Brain microvascular endothelial cell (primary cell): ENCODE data around the gene DNAJB6.

Experiments used
- DNase-seq: peaks from one replicate; pipeline ENCODE4 v3.0.0-alpha.2; 2020
- H3K27ac ChIP-seq: fragments of 250-450 bp; sonication (Bioruptor Pico); 2 replicates; pipeline ENCODE4 v1.5.1; 2020; ENCODE audit warnings: mild to moderate bottlenecking, moderate library complexity
- H3K27me3 ChIP-seq: fragments of 250-450 bp; sonication (Bioruptor Pico); replicated peaks from 2 replicates; pipeline ENCODE4 v1.5.1; 2020; ENCODE audit warnings: mild to moderate bottlenecking
- H3K36me3 ChIP-seq: fragments of 250-450 bp; sonication (Bioruptor Pico); replicated peaks from 2 replicates; pipeline ENCODE4 v1.5.1; 2020; ENCODE audit warnings: mild to moderate bottlenecking
- H3K4me3 ChIP-seq: 2 replicates; pipeline ENCODE4 v1.5.1; 2011; ENCODE audit warnings: low read depth, mild to moderate bottlenecking, control low read depth, low read length, moderate library complexity
- CTCF ChIP-seq: IDR thresholded peaks from 2 replicates; pipeline ENCODE4 v1.5.1; 2011; ENCODE audit warnings: low read depth, mild to moderate bottlenecking, moderate library complexity, low read length, control low read depth, inconsistent platforms; ENCODE audit errors: missing control alignments
- in situ Hi-C: cut with HindIII; loops from 2 replicates; pipeline ENCODE4 v1.10.0; 2017; ENCODE audit warnings: low sequenced_read_pairs, low pct_ligation_motif_present

Gene DNAJB6

GRCh38 chr7:157427811-157428553 is 91.2 kb downstream of the DNAJB6 start:
- Histone ChIP-seq H3K27me3 (no peaks in the 10 kb centered on the region), H3K36me3 (no peaks in the 10 kb centered on the region), H3K27ac (no peak overlapping the region), H3K4me3 (no peak overlapping the region)
- in situ Hi-C loops: no loop called here
- no peak for DNase-seq
- no peak for TF ChIP-seq CTCF

GRCh38 chr7:157428554-157428945 is 91.7 kb downstream of the DNAJB6 start:
- no peaks in the 10 kb centered on the region for H3K27me3 ChIP-seq
- DNase-seq: no peak
- TF ChIP-seq CTCF: no peak
- no peaks in the 10 kb centered on the region for H3K36me3 ChIP-seq
- H3K4me3 ChIP-seq: no peak overlapping the region
- in situ Hi-C loops: no loop called here
- H3K27ac ChIP-seq: no peak overlapping the region

GRCh38 chr7:157429001-157429679 is 92.3 kb downstream of the DNAJB6 start:
- in situ Hi-C loops: no loop called here
- Histone ChIP-seq H3K27me3 (no peaks in the 10 kb centered on the region), H3K27ac (no peak overlapping the region), H3K36me3 (no peaks in the 10 kb centered on the region), H3K4me3 (no peak overlapping the region)
- no peak for DNase-seq
- TF ChIP-seq CTCF: no peak

- Histone ChIP-seq H3K27ac (no peak overlapping the region), H3K27me3 (no peaks in the 10 kb centered on the region), H3K36me3 (no peaks in the 10 kb centered on the region), H3K4me3 (no peak overlapping the region)
- in situ Hi-C loops: no loop called here
- DNase-seq: no peak
- TF ChIP-seq CTCF: no peak
Measured at GRCh38 chr7:157429680-157430224, 92.9 kb downstream of the DNAJB6 start.

- DNase-seq: no peak
- in situ Hi-C loops: no loop called here
- H3K27me3 ChIP-seq: no peaks in the 10 kb centered on the region
Measured at GRCh38 chr7:157430721-157431120, 93.9 kb downstream of the DNAJB6 start.

More at GRCh38 chr7:157430721-157431120, 93.9 kb downstream of the DNAJB6 start:
- no peak overlapping the region for H3K27ac ChIP-seq
- no peak for TF ChIP-seq CTCF
- H3K4me3 ChIP-seq: no peak overlapping the region
- no peaks in the 10 kb centered on the region for H3K36me3 ChIP-seq
